Measurements from ENCODE around the gene ST6GAL2.

GRCh38 chr2:106792671-106793070 lies 93.3 kb downstream of the ST6GAL2 start:
- TF ChIP-seq CTCF (IDR thresholded peaks at IDR 0.05; ENCODE audit: low read depth, low read length, poor library complexity, severe bottlenecking) (no peak), EZH2phosphoT487 (IDR thresholded peaks at IDR 0.05; ENCODE audit: borderline replicate concordance, low read length) (no peak)

All from DOHH2 (cell line).